Neutrophil (primary cell): Measurements from ENCODE around the gene ITFG1.

ENCODE experiments used
- H3K27ac ChIP-seq: fragments of 200-600 bp; sonication (generic); 2 replicates; pipeline ENCODE4 v1.5.1; 2016; ENCODE audit warnings: mild to moderate bottlenecking, moderate library complexity
- H3K27me3 ChIP-seq: fragments of 200-600 bp; sonication (generic); 2 replicates; pipeline ENCODE4 v1.6.0; 2016; ENCODE audit warnings: mild to moderate bottlenecking
- H3K36me3 ChIP-seq: fragments of 200-600 bp; sonication (generic); 2 replicates; pipeline ENCODE4 v1.5.1; 2017
- H3K4me1 ChIP-seq, 2 experiments: fragments of 200-600 bp in 1 of 2; sonication (generic) in 1 of 2; 1 replicate in 1 of 2; 2 replicates in 1 of 2; pipeline versions ENCODE4 v1.5.1 to v1.6.1; 2013 to 2016; ENCODE audit warnings: low read depth in 1 of 2, low read length in 1 of 2, mild to moderate bottlenecking in 1 of 2, moderate library complexity in 1 of 2; ENCODE audit not compliant: control insufficient read depth in 1 of 2, insufficient read depth in 1 of 2
- H3K4me3 ChIP-seq, 2 experiments: fragments of 200-600 bp in 1 of 2; sonication (generic) in 1 of 2; 1 replicate in 1 of 2; 2 replicates in 1 of 2; pipeline ENCODE4 v1.5.1; 2013 to 2016; ENCODE audit warnings: low read depth in 1 of 2, low read length in 1 of 2, mild to moderate bottlenecking in 1 of 2, moderate library complexity in 1 of 2
- H3K9me3 ChIP-seq: fragments of 200-600 bp; sonication (generic); 2 replicates; pipeline ENCODE4 v1.5.1; 2016
- CTCF ChIP-seq: fragments of 200-600 bp; sonication (generic); IDR thresholded peaks from 2 replicates; pipeline ENCODE4 v1.5.1; 2016; ENCODE audit warnings: antibody characterized with exemption

ITFG1 gene

GRCh38 chr16:47316442-47317015 is 144.3 kb downstream of the ITFG1 start:
- Histone ChIP-seq H3K36me3 (no peaks in the 10 kb centered on the region), H3K27ac (no peak overlapping the region), H3K27me3 (no peaks in the 10 kb centered on the region), H3K4me3 (no peak overlapping the region), H3K9me3 (no peaks in the 10 kb centered on the region), H3K4me1 (no peaks in the 10 kb centered on the region)
- TF ChIP-seq CTCF: no peak

- H3K9me3 ChIP-seq: no peaks in the 10 kb centered on the region
- peaks cover 12% of the 10 kb centered on the region for H3K36me3 ChIP-seq
- H3K27me3 ChIP-seq: no peaks in the 10 kb centered on the region
- no peaks in the 10 kb centered on the region for H3K4me1 ChIP-seq
- no peak overlapping the region for H3K4me3 ChIP-seq
- no peak for TF ChIP-seq CTCF
- no peak overlapping the region for H3K27ac ChIP-seq
These were observed 148.9 kb downstream of the ITFG1 start for GRCh38 chr16:47311738-47312505.

- H3K4me3 ChIP-seq: no peak overlapping the region
- no peaks in the 10 kb centered on the region for H3K27me3 ChIP-seq
- H3K27ac ChIP-seq: no peak overlapping the region
- no peak for TF ChIP-seq CTCF
- no peaks in the 10 kb centered on the region for H3K9me3 ChIP-seq
- no peaks in the 10 kb centered on the region for H3K4me1 ChIP-seq
- peaks cover 12% of the 10 kb centered on the region for H3K36me3 ChIP-seq
These were observed 150.1 kb downstream of the ITFG1 start for GRCh38 chr16:47310792-47311211.

GRCh38 chr16:47309581-47310312 is 151.1 kb downstream of the ITFG1 start:
- Histone ChIP-seq H3K9me3 (no peaks in the 10 kb centered on the region), H3K27me3 (no peaks in the 10 kb centered on the region), H3K4me3 (no peak overlapping the region), H3K4me1 (no peaks in the 10 kb centered on the region), H3K36me3 (peaks cover 12% of the 10 kb centered on the region), H3K27ac (no peak overlapping the region)
- TF ChIP-seq CTCF: no peak

- Histone ChIP-seq H3K27ac (no peak overlapping the region), H3K4me1 (no peaks in the 10 kb centered on the region), H3K4me3 (no peak overlapping the region), H3K36me3 (peaks cover 12% of the 10 kb centered on the region), H3K9me3 (no peaks in the 10 kb centered on the region), H3K27me3 (no peaks in the 10 kb centered on the region)
- no peak for TF ChIP-seq CTCF
These were observed 152.3 kb downstream of the ITFG1 start for GRCh38 chr16:47308601-47309000.
